A673 (cell line): ENCODE measurements around the gene CWC27. TPM values are rescaled to one million over a fixed set of nuclear protein-coding genes. Genes with fewer than 3 reads are reported as not detected.

Experiments used
- Bru-seq: library from RNA; stranded (reverse); fragments of 400-500 nt; gene quantifications from one replicate; lab custom pipeline; 2021; lab: Mats Ljungman, UMichigan
- BruChase-seq, 2 experiments: library from RNA; stranded (reverse); fragments of 400-500 nt; gene quantifications; one replicate each; lab custom pipeline; 2021; lab: Mats Ljungman, UMichigan
- BruUV-seq: library from RNA; stranded (reverse); fragments of 400-500 nt; replicated peaks from 2 replicates; lab custom pipeline; 2021; lab: Mats Ljungman, UMichigan
- CTCF ChIA-PET: fragments of 300-600 bp; sonication (Branson Sonifier 250); formaldehyde crosslinking; loops from one replicate; lab custom pipeline; 2022; ENCODE audit warnings: antibody characterized with exemption; lab: Charles Lee
- POLR2A ChIA-PET: fragments of 300-600 bp; sonication (Branson Sonifier 250); formaldehyde crosslinking; loops from one replicate; lab custom pipeline; 2022; ENCODE audit warnings: antibody characterized with exemption; ENCODE audit not compliant: low non-redundant PET; lab: Charles Lee
- DNase-seq: peaks from one replicate; pipeline ENCODE4 v3.0.0-alpha.2; 2015; ENCODE audit warnings: low spot score
- H3K27ac ChIP-seq: fragments of 200-600 bp; sonication (generic); 2 replicates; pipeline ENCODE4 v1.5.1; 2016; ENCODE audit warnings: mixed run types, low read depth, mild to moderate bottlenecking, mixed read lengths, antibody characterized with exemption, low read length; ENCODE audit not compliant: poor library complexity, severe bottlenecking
- H3K27me3 ChIP-seq: fragments of 200-600 bp; sonication (generic); replicated peaks from 2 replicates; pipeline ENCODE4 v1.6.1; 2017; ENCODE audit warnings: mixed run types, low read depth, mild to moderate bottlenecking, mixed read lengths, antibody characterized with exemption, low read length; ENCODE audit not compliant: insufficient read depth, poor library complexity
- H3K36me3 ChIP-seq: fragments of 200-600 bp; sonication (generic); 2 replicates; pipeline ENCODE4 v1.6.1; 2016; ENCODE audit warnings: mixed run types, mild to moderate bottlenecking, mixed read lengths, antibody characterized with exemption, low read length; ENCODE audit not compliant: insufficient read depth, poor library complexity, severe bottlenecking
- H3K4me1 ChIP-seq: fragments of 200-600 bp; sonication (generic); 2 replicates; pipeline ENCODE4 v1.6.1; 2017; ENCODE audit warnings: mixed run types, mild to moderate bottlenecking, mixed read lengths, antibody characterized with exemption, low read length; ENCODE audit not compliant: insufficient read depth, poor library complexity, severe bottlenecking
- H3K4me3 ChIP-seq: fragments of 200-600 bp; sonication (generic); 2 replicates; pipeline ENCODE4 v1.5.1; 2016; ENCODE audit warnings: low read depth, mixed run types, mild to moderate bottlenecking, mixed read lengths, low read length; ENCODE audit not compliant: poor library complexity, severe bottlenecking
- H3K9me3 ChIP-seq: fragments of 200-600 bp; sonication (generic); 2 replicates; pipeline ENCODE4 v1.6.1; 2016; ENCODE audit warnings: mixed run types, low read depth, mild to moderate bottlenecking, mixed read lengths, antibody characterized with exemption, low read length; ENCODE audit not compliant: poor library complexity, severe bottlenecking
- CTCF ChIP-seq: fragments of 300-800, 200-600 bp; sonication (generic); conservative IDR thresholded peaks from 2 replicates; pipeline ENCODE4 v1.5.1; 2017; ENCODE audit warnings: low read depth, mild to moderate bottlenecking, antibody characterized with exemption, low read length, moderate library complexity, mixed read lengths
- EZH2 ChIP-seq: fragments of 200-600 bp; sonication (generic); IDR thresholded peaks from 2 replicates; pipeline ENCODE4 v1.6.1; 2017; ENCODE audit warnings: borderline replicate concordance, low read depth, mild to moderate bottlenecking, mixed read lengths, antibody characterized with exemption, low read length; ENCODE audit not compliant: poor library complexity, severe bottlenecking
- intact Hi-C: fragments of 100-400 bp; cut with micrococcal nuclease; formaldehyde crosslinking; loops from one replicate; pipeline ENCODE4 v1.10.0; 2022; ENCODE audit not compliant: unreplicated experiment
- long read RNA-seq: library from polyadenylated mRNA; stranded (forward); transcript quantifications from one replicate; pipeline ENCODE4 v2.0.0, GENCODE V29; 2022
- total RNA-seq: library from RNA; stranded (reverse); gene quantifications from 2 replicates; pipeline ENCODE4 v1.2.3, GENCODE V29; 2021

Gene CWC27
- 38.0 and 43.3 TPM in 2 replicates for total RNA-seq
- percentile 77 among the genes with signal in this experiment for Bru-seq, nascent RNA
- percentile 64 among the genes with signal in this experiment for BruChase-seq, experiment 1, labeled RNA remaining after a 2-hour chase
- percentile 60 among the genes with signal in this experiment for BruChase-seq, experiment 2, labeled RNA remaining after a 6-hour chase
- long read RNA-seq, transcript CWC27-201 (14 exons, 2,078 nt) = major isoform, 71 of 85 reads
- long read RNA-seq, partial matches to known transcripts = 3 of 85 reads
- long read RNA-seq, other reads (novel, unspliced or antisense) = 11 of 85 reads

GRCh38 chr5:64768358-64769312 lies at the start of gene CWC27, which contains the start of gene SREK1IP1:
Gene CWC27, plus strand, starts transcription at chr5:64768930. Its CDS starts 217 bp downstream, at chr5:64769147.
Gene SREK1IP1, minus strand, starts transcription at chr5:64768691. Its CDS starts 174 bp downstream, at chr5:64768517.
- intact Hi-C loops = loop anchor here (5.0 kb wide), 1 partner anchor 131 kb away; no protein-coding TSS in a partner anchor
- H3K4me3 ChIP-seq = peak within 1 kb of the TSS; percentile 70
- peak; percentile 94 for DNase-seq
- H3K36me3 ChIP-seq = peaks cover 12% of the 10 kb centered on the region
- H3K27ac ChIP-seq = peak within 1 kb of the TSS; percentile 98
- TF ChIP-seq EZH2 = no peak
- no peak for TF ChIP-seq CTCF
- H3K27me3 ChIP-seq = no peaks in the 10 kb centered on the region
- no peaks in the 10 kb centered on the region for H3K9me3 ChIP-seq
- H3K4me1 ChIP-seq = peaks cover 22% of the 10 kb centered on the region
- ChIA-PET CTCF (no interaction called here), POLR2A (no interaction called here)
- TSS peak; percentile 77 for BruUV-seq

GRCh38 chr5:64722588-64722987 lies 46.1 kb upstream of the CWC27 start:
- H3K4me1 ChIP-seq = no peaks in the 10 kb centered on the region
- TF ChIP-seq EZH2 = no peak
- no peak for TF ChIP-seq CTCF
- H3K36me3 ChIP-seq = peaks cover 17% of the 10 kb centered on the region
- DNase-seq = no peak
- intact Hi-C loops = no loop called here
- no peak overlapping the region for H3K27ac ChIP-seq
- no TSS peak for BruUV-seq
- H3K9me3 ChIP-seq = no peaks in the 10 kb centered on the region
- CTCF ChIA-PET = no interaction called here
- POLR2A ChIA-PET = no interaction called here
- no peak overlapping the region for H3K4me3 ChIP-seq
- no peaks in the 10 kb centered on the region for H3K27me3 ChIP-seq

- intact Hi-C loops = no loop called here
- no peak for DNase-seq
- TF ChIP-seq EZH2 (no peak), CTCF (no peak)
- ChIA-PET CTCF (no interaction called here), POLR2A (no interaction called here)
- Histone ChIP-seq H3K9me3 (no peaks in the 10 kb centered on the region), H3K27me3 (no peaks in the 10 kb centered on the region), H3K27ac (no peak overlapping the region), H3K4me3 (no peak overlapping the region), H3K4me1 (no peaks in the 10 kb centered on the region), H3K36me3 (peaks cover 21% of the 10 kb centered on the region)
- no TSS peak for BruUV-seq
These were observed 41.6 kb upstream of the CWC27 start for GRCh38 chr5:64727150-64727549.
